Tibial nerve (tissue), 4 donors: ENCODE results near the gene FAM149B1. TPM values are rescaled to one million over a fixed set of nuclear protein-coding genes. Genes with fewer than 3 reads are reported as not detected.

Source experiments
- DNase-seq, 2 donors: peaks; one replicate each; pipeline ENCODE4 v3.0.0-alpha.2; 2019; ENCODE audit warnings: low spot score in 2 of 2
- H3K27ac ChIP-seq, 4 donors: fragments of 200-600 bp; sonication (generic) in 3 of 4; one replicate each; pipeline ENCODE4 v1.5.1; 2017 to 2019; ENCODE audit warnings: mild to moderate bottlenecking in 1 of 4
- H3K27me3 ChIP-seq, 2 donors: fragments of 200-600 bp; sonication (generic) in 1 of 2; one replicate each; pipeline versions ENCODE4 v1.5.1 to v1.6.0; 2017 to 2019
- H3K36me3 ChIP-seq, 3 donors: fragments of 200-600 bp; sonication (generic); one replicate each; pipeline ENCODE4 v1.5.1; 2018 to 2019
- H3K4me1 ChIP-seq, 4 donors: fragments of 200-600 bp; sonication (generic) in 3 of 4; one replicate each; pipeline ENCODE4 v1.5.1; 2017 to 2019
- H3K4me3 ChIP-seq, 4 donors: fragments of 200-600 bp; sonication (generic) in 3 of 4; one replicate each; pipeline ENCODE4 v1.5.1; 2017 to 2019; ENCODE audit warnings: mild to moderate bottlenecking in 1 of 4, moderate library complexity in 1 of 4
- H3K9me3 ChIP-seq, 4 donors: fragments of 200-600 bp; sonication (generic) in 3 of 4; one replicate each; pipeline ENCODE4 v1.5.1; 2017 to 2019
- CTCF ChIP-seq, 5 experiments: fragments of 200-600 bp in 3 of 5; fragments of 450-650 bp in 2 of 5; sonication (generic) in 3 of 5; IDR thresholded peaks; one replicate each; pipeline ENCODE4 v1.5.1; 2016 to 2019; ENCODE audit warnings: antibody characterized with exemption in 5 of 5, mild to moderate bottlenecking in 3 of 5, moderate library complexity in 2 of 5
- EP300 ChIP-seq, 2 donors: sonication (generic); formaldehyde crosslinking; IDR thresholded peaks; one replicate each; pipeline ENCODE4 v1.6.1; 2017; ENCODE audit warnings: antibody characterized with exemption in 2 of 2, mild to moderate bottlenecking in 1 of 2
- POLR2A ChIP-seq, 2 donors: fragments of 450-650 bp; IDR thresholded peaks; one replicate each; pipeline ENCODE4 v1.6.1; 2017; ENCODE audit warnings: antibody characterized with exemption in 2 of 2, mild to moderate bottlenecking in 2 of 2, moderate library complexity in 2 of 2
- WGBS, 2 donors: methylation state at CpG; one replicate each; pipeline ENCODE4 v1.1.5; 2018; 5-methylcytosine and 5-hydroxymethylcytosine counted together
- total RNA-seq, 4 donors: library from RNA; depleted of rRNA; stranded (reverse); fragments of >200 nt; gene quantifications; one replicate each; pipeline ENCODE4 v1.1.0, GENCODE V29; 2016

FAM149B1 gene
- total RNA-seq, 4 donors from 2014 or later, result 11.0 to 27.1 (median 25.0) TPM

GRCh38 chr10:73238990-73239566 is 71.2 kb downstream of the FAM149B1 start:
- H3K4me1 ChIP-seq, result no peaks in the 10 kb centered on the region
- H3K27me3 ChIP-seq, result no peaks in the 10 kb centered on the region
- H3K27ac ChIP-seq, result no peak overlapping the region
- H3K9me3 ChIP-seq, result no peaks in the 10 kb centered on the region
- peaks cover 0 to 85% (median 3%) of the 10 kb centered on the region in 3 donors for H3K36me3 ChIP-seq
- WGBS, 2 donors, result 90% methylated on average over 5 of the region's 5 CpGs
- DNase-seq, result no peak
- no peak for TF ChIP-seq CTCF (IDR thresholded peaks at IDR 0.05)
- TF ChIP-seq POLR2A (IDR thresholded peaks at IDR 0.05), result no peak
- TF ChIP-seq EP300 (IDR thresholded peaks at IDR 0.05), result no peak
- no peak overlapping the region for H3K4me3 ChIP-seq

GRCh38 chr10:73239908-73240307 is 72.0 kb downstream of the FAM149B1 start:
- Histone ChIP-seq H3K4me3 (no peak overlapping the region), H3K27ac (no peak overlapping the region), H3K27me3 (no peaks in the 10 kb centered on the region), H3K36me3 (peaks cover 0 to 86% (median 3%) of the 10 kb centered on the region in 3 donors), H3K4me1 (peaks cover 0 to 8% (median 0%) of the 10 kb centered on the region in 4 donors), H3K9me3 (no peaks in the 10 kb centered on the region)
- DNase-seq, result no peak
- WGBS, 2 donors, result 88% methylated on average over 2 of the region's 2 CpGs
- no peak for TF ChIP-seq EP300 (IDR thresholded peaks at IDR 0.05)
- no peak for TF ChIP-seq CTCF (IDR thresholded peaks at IDR 0.05)
- no peak for TF ChIP-seq POLR2A (IDR thresholded peaks at IDR 0.05)

- 58 to 67% methylated on average over 8 of the region's 8 CpGs for WGBS, 2 donors
- Histone ChIP-seq H3K27me3 (no peaks in the 10 kb centered on the region), H3K4me3 (no peak overlapping the region), H3K4me1 (peaks cover 5 to 42% (median 11%) of the 10 kb centered on the region in 4 donors), H3K27ac (no peak overlapping the region), H3K36me3 (peaks cover 0 to 60% (median 0%) of the 10 kb centered on the region in 3 donors), H3K9me3 (no peaks in the 10 kb centered on the region)
- TF ChIP-seq CTCF (IDR thresholded peaks at IDR 0.05), result no peak
- TF ChIP-seq POLR2A (IDR thresholded peaks at IDR 0.05), result no peak
- no peak for TF ChIP-seq EP300 (IDR thresholded peaks at IDR 0.05)
- no peak for DNase-seq
These were observed 77.1 kb downstream of the FAM149B1 start for GRCh38 chr10:73244866-73245477.

GRCh38 chr10:73246322-73246645 is 78.4 kb downstream of the FAM149B1 start:
- H3K9me3 ChIP-seq, result no peaks in the 10 kb centered on the region
- TF ChIP-seq POLR2A (IDR thresholded peaks at IDR 0.05), result no peak
- no peak for TF ChIP-seq EP300 (IDR thresholded peaks at IDR 0.05)
- no peak for TF ChIP-seq CTCF (IDR thresholded peaks at IDR 0.05)
- peaks cover 5 to 54% (median 16%) of the 10 kb centered on the region in 4 donors for H3K4me1 ChIP-seq
- WGBS, 2 donors, result 1 to 3% methylated on average over 8 of the region's 8 CpGs
- no peak for DNase-seq
- H3K36me3 ChIP-seq, result peaks cover 0 to 56% (median 0%) of the 10 kb centered on the region in 3 donors
- H3K4me3 ChIP-seq, result peak overlapping the region; percentile 84 to 96 (median 84)
- peak overlapping the region in 3 of 4 donors; percentile 81 to 86 (median 85) for H3K27ac ChIP-seq
- H3K27me3 ChIP-seq, result no peaks in the 10 kb centered on the region
